Measurements from ENCODE around the gene HEXIM2. TPM values are rescaled to one million over a fixed set of nuclear protein-coding genes. Genes with fewer than 3 reads are reported as not detected.
A peak's percentile ranks its signal among the peaks of the same experiment; 100 is the strongest.

The HEXIM2 gene, protein sequence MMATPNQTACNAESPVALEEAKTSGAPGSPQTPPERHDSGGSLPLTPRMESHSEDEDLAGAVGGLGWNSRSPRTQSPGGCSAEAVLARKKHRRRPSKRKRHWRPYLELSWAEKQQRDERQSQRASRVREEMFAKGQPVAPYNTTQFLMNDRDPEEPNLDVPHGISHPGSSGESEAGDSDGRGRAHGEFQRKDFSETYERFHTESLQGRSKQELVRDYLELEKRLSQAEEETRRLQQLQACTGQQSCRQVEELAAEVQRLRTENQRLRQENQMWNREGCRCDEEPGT
- 8.4 TPM for total RNA-seq (ENCODE audit: unreplicated experiment)
- long read RNA-seq, partial matches to known transcripts, result 0 of 6 reads
- long read RNA-seq, other reads (novel, unspliced or antisense), result 4 of 6 reads

DNA sequence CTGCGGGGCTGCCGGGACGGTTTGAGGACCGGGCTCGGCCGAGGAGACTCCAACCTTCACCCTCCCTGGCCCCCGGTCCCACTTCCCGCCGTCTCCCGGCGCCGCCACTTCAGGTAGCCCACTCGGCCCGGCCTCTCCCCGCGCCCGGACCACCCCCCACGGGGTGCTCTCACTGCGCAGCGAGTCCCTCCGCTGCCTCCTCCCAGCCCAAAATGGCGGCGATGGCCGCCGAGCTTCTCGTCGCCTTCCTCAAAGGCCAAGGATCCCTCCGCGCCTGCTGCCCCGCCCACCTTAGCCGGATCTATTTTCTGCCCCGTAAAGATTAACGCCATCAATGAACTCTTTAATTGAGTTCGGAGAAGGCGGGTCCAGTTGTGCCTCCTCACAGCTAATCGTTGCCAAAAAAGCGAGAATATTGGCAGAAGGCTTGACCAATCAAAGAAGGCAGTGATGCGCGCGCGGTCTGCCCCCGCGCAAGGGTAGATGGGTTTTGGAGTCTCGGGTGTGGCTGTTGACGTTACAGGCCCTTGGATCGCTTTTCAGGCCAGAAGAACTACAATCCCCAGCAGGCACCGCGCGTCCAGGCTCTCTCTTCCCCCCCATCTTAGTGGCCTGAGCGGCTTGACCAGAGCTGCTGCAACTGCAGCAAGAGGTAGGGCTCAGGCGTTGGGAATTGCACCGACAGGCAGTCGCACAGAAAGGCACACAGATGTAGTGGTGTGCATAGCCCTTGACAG lies at the start of gene HEXIM2:
Gene HEXIM2 (plus strand): TSS at position 588 of the 737 bp plus-strand sequence. CDS start 919 bp downstream, outside the sequence.
- H3K4me3 Mint-ChIP-seq (ENCODE audit: unreplicated experiment), result peak within 1 kb of the TSS; percentile 94
- TF ChIP-seq, protein P1, sequence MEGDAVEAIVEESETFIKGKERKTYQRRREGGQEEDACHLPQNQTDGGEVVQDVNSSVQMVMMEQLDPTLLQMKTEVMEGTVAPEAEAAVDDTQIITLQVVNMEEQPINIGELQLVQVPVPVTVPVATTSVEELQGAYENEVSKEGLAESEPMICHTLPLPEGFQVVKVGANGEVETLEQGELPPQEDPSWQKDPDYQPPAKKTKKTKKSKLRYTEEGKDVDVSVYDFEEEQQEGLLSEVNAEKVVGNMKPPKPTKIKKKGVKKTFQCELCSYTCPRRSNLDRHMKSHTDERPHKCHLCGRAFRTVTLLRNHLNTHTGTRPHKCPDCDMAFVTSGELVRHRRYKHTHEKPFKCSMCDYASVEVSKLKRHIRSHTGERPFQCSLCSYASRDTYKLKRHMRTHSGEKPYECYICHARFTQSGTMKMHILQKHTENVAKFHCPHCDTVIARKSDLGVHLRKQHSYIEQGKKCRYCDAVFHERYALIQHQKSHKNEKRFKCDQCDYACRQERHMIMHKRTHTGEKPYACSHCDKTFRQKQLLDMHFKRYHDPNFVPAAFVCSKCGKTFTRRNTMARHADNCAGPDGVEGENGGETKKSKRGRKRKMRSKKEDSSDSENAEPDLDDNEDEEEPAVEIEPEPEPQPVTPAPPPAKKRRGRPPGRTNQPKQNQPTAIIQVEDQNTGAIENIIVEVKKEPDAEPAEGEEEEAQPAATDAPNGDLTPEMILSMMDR (IDR thresholded peaks at IDR 0.05; ENCODE audit: partially characterized antibody, unreplicated experiment), result no peak
- DNase-seq, result peak; percentile 97

DNA sequence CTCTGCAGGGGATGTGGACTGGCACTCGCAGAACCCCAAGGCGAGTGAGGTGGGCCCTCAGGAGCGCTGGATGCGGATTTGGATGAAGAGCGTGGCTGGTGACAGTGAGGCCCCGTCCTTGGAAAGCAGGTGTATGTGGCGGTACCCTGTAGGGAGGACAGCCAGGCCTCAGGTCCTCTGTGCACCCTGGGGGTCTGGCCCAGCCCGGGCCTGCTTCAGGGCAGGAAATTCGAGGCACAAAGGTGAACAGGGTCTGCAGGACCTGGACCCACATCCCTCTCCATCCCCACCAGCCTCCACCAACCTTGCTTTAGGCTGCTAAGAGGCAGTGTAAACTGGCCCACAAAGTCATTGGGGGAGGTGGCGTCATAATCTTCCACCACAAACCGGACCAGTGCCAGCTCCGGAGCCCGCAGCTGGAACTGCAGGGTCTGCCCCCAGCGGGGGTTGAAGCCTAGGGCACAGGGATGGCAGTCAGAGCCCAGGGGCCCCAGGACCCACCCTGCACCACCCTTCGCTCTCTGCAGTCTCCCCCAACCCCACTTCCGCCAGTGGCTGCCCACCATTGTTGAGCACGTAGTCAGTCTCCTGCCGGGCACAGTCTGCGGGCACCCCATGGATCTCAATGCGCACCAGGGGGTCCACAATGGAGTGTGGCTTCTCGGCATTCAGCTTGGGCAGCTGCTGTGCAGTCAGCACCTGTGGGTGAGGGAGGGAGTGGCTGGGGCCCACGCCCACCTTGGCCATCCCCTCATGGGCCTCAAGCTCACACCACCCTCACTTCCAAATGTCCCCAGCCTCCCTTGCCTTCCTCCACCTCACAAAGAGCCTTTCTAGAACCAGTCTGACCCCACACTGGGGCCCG lies 48.9 kb upstream of the HEXIM2 start:
- no peaks in the 10 kb centered on the region for H3K36me3 Mint-ChIP-seq (ENCODE audit: unreplicated experiment)
- peaks cover 9% of the 10 kb centered on the region for H3K4me1 Mint-ChIP-seq (ENCODE audit: low read depth, unreplicated experiment)
- no peak for DNase-seq
- H3K9me3 Mint-ChIP-seq (ENCODE audit: unreplicated experiment), result no peaks in the 10 kb centered on the region
- TF ChIP-seq, protein P1 (IDR thresholded peaks at IDR 0.05; ENCODE audit: partially characterized antibody, unreplicated experiment), result no peak
- H3K4me3 Mint-ChIP-seq (ENCODE audit: unreplicated experiment), result no peak overlapping the region
- H3K27me3 Mint-ChIP-seq (ENCODE audit: unreplicated experiment), result peaks cover 5% of the 10 kb centered on the region
- no peak overlapping the region for H3K27ac Mint-ChIP-seq (ENCODE audit: unreplicated experiment)

More for the DNA sequence above, at the start of gene HEXIM2:
- no peaks in the 10 kb centered on the region for H3K36me3 Mint-ChIP-seq (ENCODE audit: unreplicated experiment)
- H3K9me3 Mint-ChIP-seq (ENCODE audit: unreplicated experiment), result peaks cover 3% of the 10 kb centered on the region
- peak within 1 kb of the TSS; percentile 97 for H3K27ac Mint-ChIP-seq (ENCODE audit: unreplicated experiment)
- peaks cover 4% of the 10 kb centered on the region for H3K27me3 Mint-ChIP-seq (ENCODE audit: unreplicated experiment)
- no peaks in the 10 kb centered on the region for H3K4me1 Mint-ChIP-seq (ENCODE audit: low read depth, unreplicated experiment)

DNA sequence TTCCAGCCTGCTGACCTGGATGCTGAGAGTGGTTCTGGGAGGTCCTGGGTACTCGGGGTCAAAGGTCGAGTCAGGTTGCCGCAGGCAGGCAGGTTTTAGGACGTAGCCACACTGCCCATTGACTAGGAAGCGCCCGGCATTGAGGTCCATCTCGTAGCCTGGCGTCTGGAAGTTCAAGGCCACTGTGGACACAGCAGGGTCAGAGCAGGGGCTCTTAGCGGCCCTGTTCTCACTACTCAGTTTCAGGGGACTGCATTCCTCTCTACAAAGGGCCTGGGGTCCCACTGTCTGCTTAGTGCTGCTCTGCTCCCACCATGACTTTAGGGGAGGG lies 48.3 kb upstream of the HEXIM2 start:
- TF ChIP-seq, protein P1 (IDR thresholded peaks at IDR 0.05; ENCODE audit: partially characterized antibody, unreplicated experiment), result no peak
- Mint-ChIP-seq H3K9me3 (ENCODE audit: unreplicated experiment) (no peaks in the 10 kb centered on the region), H3K4me1 (ENCODE audit: low read depth, unreplicated experiment) (peaks cover 9% of the 10 kb centered on the region), H3K4me3 (ENCODE audit: unreplicated experiment) (no peak overlapping the region), H3K36me3 (ENCODE audit: unreplicated experiment) (no peaks in the 10 kb centered on the region), H3K27ac (ENCODE audit: unreplicated experiment) (no peak overlapping the region), H3K27me3 (ENCODE audit: unreplicated experiment) (peaks cover 5% of the 10 kb centered on the region)
- no peak for DNase-seq

GRCh38 chr17:45114117-45114932 lies 47.4 kb upstream of the HEXIM2 start:
- H3K4me1 Mint-ChIP-seq (ENCODE audit: low read depth, unreplicated experiment), result peaks cover 9% of the 10 kb centered on the region
- H3K27me3 Mint-ChIP-seq (ENCODE audit: unreplicated experiment), result peaks cover 2% of the 10 kb centered on the region
- no peak overlapping the region for H3K4me3 Mint-ChIP-seq (ENCODE audit: unreplicated experiment)
- H3K27ac Mint-ChIP-seq (ENCODE audit: unreplicated experiment), result no peak overlapping the region
- no peaks in the 10 kb centered on the region for H3K36me3 Mint-ChIP-seq (ENCODE audit: unreplicated experiment)
- TF ChIP-seq, protein P1 (IDR thresholded peaks at IDR 0.05; ENCODE audit: partially characterized antibody, unreplicated experiment), result no peak
- no peaks in the 10 kb centered on the region for H3K9me3 Mint-ChIP-seq (ENCODE audit: unreplicated experiment)
- no peak for DNase-seq

All from glutamatergic neuron (in vitro differentiated cells).